ENCODE results near the gene ANTXRL.
"Not testable (repeated sequence)": the region's sequence is repeated elsewhere in the genome, so short reads cannot be mapped to it uniquely, and the experiment has no call there.

GRCh38 chr10:46367666-46368240 is 81.0 kb downstream of the ANTXRL start:
- not testable (repeated sequence) for TF ChIP-seq CTCF (IDR thresholded peaks at IDR 0.05 in 8 of 11, conservative IDR thresholded peaks at IDR 0.05 in 3 of 11); POLR2A (IDR thresholded peaks at IDR 0.05); POLR2AphosphoS5 (IDR thresholded peaks at IDR 0.05)

Measured in spleen (tissue), 7 donors.